Panc1 (cell line): ENCODE results near the gene CSDE1. TPM values are rescaled to one million over a fixed set of nuclear protein-coding genes. Genes with fewer than 3 reads are reported as not detected.

ENCODE experiments used
- ATAC-seq: fragments of 200-7000 bp; cut with Tn5 transposase; 2 replicates; pipeline ENCODE4 v1.9.1; 2020; ENCODE audit warnings: mild to moderate bottlenecking, moderate library complexity
- BruUV-seq: library from RNA; stranded (reverse); fragments of 400-500 nt; replicated peaks from 2 replicates; lab custom pipeline; 2021; lab: Mats Ljungman, UMichigan
- CTCF ChIA-PET: fragments of 300-600 bp; sonication (Branson Sonifier 250); formaldehyde crosslinking; loops from one replicate; lab custom pipeline; 2022; ENCODE audit warnings: antibody characterized with exemption; lab: Charles Lee
- POLR2A ChIA-PET: fragments of 300-600 bp; sonication (Branson Sonifier 250); formaldehyde crosslinking; loops from one replicate; lab custom pipeline; 2022; ENCODE audit warnings: antibody characterized with exemption; lab: Charles Lee
- DNase-seq: peaks from one replicate; pipeline ENCODE4 v3.0.0-alpha.2; 2010; ENCODE audit warnings: low read depth, low spot score
- H3K27ac ChIP-seq: 2 replicates; pipeline ENCODE4 v1.5.1; 2011; ENCODE audit warnings: mild to moderate bottlenecking, low read length, inconsistent platforms
- H3K27me3 ChIP-seq: fragments of 200-500 bp; sonication (Bioruptor generic); 2 replicates; pipeline ENCODE4 v1.6.0; 2014; ENCODE audit warnings: low read length, inconsistent platforms; ENCODE audit not compliant: control insufficient read depth, insufficient read depth
- H3K36me3 ChIP-seq: fragments of 200-500 bp; sonication (Bioruptor generic); 2 replicates; pipeline ENCODE4 v1.5.1; 2014; ENCODE audit warnings: inconsistent platforms, mild to moderate bottlenecking, low read length, moderate library complexity; ENCODE audit not compliant: control insufficient read depth, insufficient read depth
- H3K4me1 ChIP-seq: 2 replicates; pipeline ENCODE4 v1.5.1; 2011; ENCODE audit warnings: inconsistent platforms, mild to moderate bottlenecking, low read length, moderate library complexity; ENCODE audit not compliant: control insufficient read depth, insufficient read depth
- H3K4me3 ChIP-seq, 2 experiments: 2 replicates each; pipeline ENCODE4 v1.5.1; 2011 to 2012; ENCODE audit warnings: low read depth in 2 of 2, low read length in 2 of 2, mild to moderate bottlenecking in 2 of 2, inconsistent platforms in 1 of 2, moderate library complexity in 1 of 2
- H3K9me3 ChIP-seq: fragments of 200-500 bp; sonication (Bioruptor generic); 2 replicates; pipeline ENCODE4 v1.5.1; 2014; ENCODE audit warnings: low read depth, mild to moderate bottlenecking, inconsistent platforms, low read length, moderate library complexity; ENCODE audit not compliant: control insufficient read depth, insufficient read depth
- CTCF ChIP-seq: fragments of 450-650 bp; IDR thresholded peaks from 2 replicates; pipeline ENCODE4 v1.5.1; 2017; ENCODE audit warnings: mild to moderate bottlenecking
- POLR2AphosphoS5 ChIP-seq: IDR thresholded peaks from 2 replicates; pipeline ENCODE4 v1.6.1; 2012; ENCODE audit warnings: mild to moderate bottlenecking, low read depth, low read length, moderate library complexity
- REST ChIP-seq, 2 experiments: IDR thresholded peaks; 2 replicates each; pipeline ENCODE4 v1.6.1; 2011 to 2012; ENCODE audit warnings: low read depth in 2 of 2, control low read depth in 1 of 2, low read length in 1 of 2, mild to moderate bottlenecking in 1 of 2, moderate library complexity in 1 of 2; ENCODE audit not compliant: insufficient read depth in 1 of 2
- SIN3A ChIP-seq: IDR thresholded peaks from 2 replicates; pipeline ENCODE4 v1.6.1; 2012; ENCODE audit warnings: low read depth, mild to moderate bottlenecking, low read length, moderate library complexity, borderline replicate concordance; ENCODE audit not compliant: insufficient read depth
- TCF7L2 ChIP-seq: IDR thresholded peaks from 2 replicates; pipeline ENCODE4 v1.6.1; 2011; ENCODE audit warnings: mild to moderate bottlenecking, low read depth, low read length, inconsistent platforms
- in situ Hi-C: cut with HindIII; loops from 2 replicates; pipeline ENCODE4 v1.10.0; 2016; ENCODE audit warnings: low sequenced_read_pairs, low pct_unique_long_range_greater_than_20kb
- intact Hi-C: fragments of 100-400 bp; cut with micrococcal nuclease; formaldehyde crosslinking; loops from one replicate; pipeline ENCODE4 v1.10.0; 2022; ENCODE audit not compliant: unreplicated experiment
- total RNA-seq: library from RNA; stranded (reverse); gene quantifications from one replicate; pipeline ENCODE4 v1.2.1, GENCODE V29; 2021; ENCODE audit not compliant: unreplicated experiment

CSDE1 gene
- total RNA-seq, 1 experiment from 2014 or later: 347 TPM

GRCh38 chr1:114702737-114703136, 55.0 kb downstream of the CSDE1 start:
- in situ Hi-C loops: no loop called here
- TF ChIP-seq TCF7L2 (no peak), REST (IDR thresholded peaks at IDR 0.05; ENCODE audit: insufficient read depth in 1 of 2, low read depth in 2 of 2, low read length in 1 of 2) (no peak), SIN3A (no peak), CTCF (no peak), POLR2AphosphoS5 (no peak; the same call in 1 of the 2 replicates)
- BruUV-seq: no TSS peak
- intact Hi-C loops: no loop called here
- Histone ChIP-seq H3K36me3 (peaks cover 12% of the 10 kb centered on the region), H3K27ac (no peak overlapping the region), H3K27me3 (0 out of 2 replicates have a peak, but pooled peaks cover 2% of the 10 kb centered on the region), H3K9me3 (no peaks in the 10 kb centered on the region), H3K4me1 (no peaks in the 10 kb centered on the region), H3K4me3 (no peak overlapping the region)
- DNase-seq: no peak
- CTCF ChIA-PET: no interaction called here
- POLR2A ChIA-PET: interaction anchor here (0.5 kb wide), 1 partner anchor 8 kb away, joined by 8 read pairs; no protein-coding TSS in a partner anchor
- ATAC-seq: no peak

- ChIA-PET POLR2A (no interaction called here), CTCF (no interaction called here)
- Histone ChIP-seq H3K36me3 (peaks cover 5% of the 10 kb centered on the region), H3K27ac (no peak overlapping the region), H3K9me3 (no peaks in the 10 kb centered on the region), H3K27me3 (peaks cover 3% of the 10 kb centered on the region; the same call in 1 of the 2 replicates), H3K4me1 (no peaks in the 10 kb centered on the region), H3K4me3 (no peak overlapping the region)
- intact Hi-C loops (no loop called here), in situ Hi-C loops (no loop called here)
- no peak for DNase-seq
- TF ChIP-seq CTCF (no peak), TCF7L2 (no peak), REST (IDR thresholded peaks at IDR 0.05; ENCODE audit: insufficient read depth in 1 of 2, low read depth in 2 of 2, low read length in 1 of 2) (no peak), SIN3A (no peak), POLR2AphosphoS5 (no peak)
- no peak for ATAC-seq
- no TSS peak for BruUV-seq
Measured at GRCh38 chr1:114701931-114702330, 55.9 kb downstream of the CSDE1 start.
